Measurements from ENCODE around the gene PKP3. TPM values are rescaled to one million over a fixed set of nuclear protein-coding genes. Genes with fewer than 3 reads are reported as not detected.

PKP3 gene
- total and polyA plus RNA-seq, 9 of the 15 experiments (the other 6 are each of a cell fraction or from before 2014, with no cell fraction given) = 0.11 to 110 (median 30.7) TPM

GRCh38 chr11:352456-353031, 41.5 kb upstream of the PKP3 start (continued):
- TF ChIP-seq DIDO1 (tag; IDR thresholded peaks at IDR 0.05; ENCODE audit: low read depth) = peak; percentile 71
- no peak for TF ChIP-seq MIER1 (IDR thresholded peaks at IDR 0.05; ENCODE audit: low read depth)
- TF ChIP-seq ZC3H8 (IDR thresholded peaks at IDR 0.05) = no peak
- peak; percentile 96 for TF ChIP-seq THRB (CRISPR knock-in tag; conservative IDR thresholded peaks at IDR 0.05)
- TF ChIP-seq ZNF347 (CRISPR knock-in tag; IDR thresholded peaks at IDR 0.05; ENCODE audit: low read depth) = peak; percentile 90
- no peak for TF ChIP-seq GTF3C2 (IDR thresholded peaks at IDR 0.05; ENCODE audit: borderline replicate concordance, extremely low read depth, insufficient read length)
- TF ChIP-seq E2F1 (CRISPR knock-in tag; IDR thresholded peaks at IDR 0.05) = no peak
- TF ChIP-seq CEBPG (CRISPR knock-in tag; IDR thresholded peaks at IDR 0.05) = no peak
- no peak for TF ChIP-seq CEBPG (tag; conservative IDR thresholded peaks at IDR 0.05 in 1 of 2, IDR thresholded peaks at IDR 0.05 in 1 of 2)
- no peak for TF ChIP-seq ETV5 (CRISPR knock-in tag; IDR thresholded peaks at IDR 0.05; ENCODE audit: low read depth)
- peak; percentile 97 for TF ChIP-seq PTTG1 (tag; IDR thresholded peaks at IDR 0.05; ENCODE audit: low read depth)
- no peak for TF ChIP-seq ZNF282 (CRISPR knock-in tag; IDR thresholded peaks at IDR 0.05)
- TF ChIP-seq ZNF512 (tag; IDR thresholded peaks at IDR 0.05) = no peak
- peak; percentile 90 for TF ChIP-seq ZNF589 (CRISPR knock-in tag; IDR thresholded peaks at IDR 0.05; ENCODE audit: low read depth)
- TF ChIP-seq RBM25 (IDR thresholded peaks at IDR 0.05; ENCODE audit: low read depth, low read length, severe bottlenecking) = no peak
- no peak for TF ChIP-seq RBM22 (IDR thresholded peaks at IDR 0.05; ENCODE audit: low read depth, low read length, poor library complexity, severe bottlenecking)
- TF ChIP-seq MEIS2 (IDR thresholded peaks at IDR 0.05; ENCODE audit: partially characterized antibody) = no peak
- TF ChIP-seq ZNF77 (CRISPR knock-in tag; IDR thresholded peaks at IDR 0.05) = no peak
- TF ChIP-seq CBX1 (IDR thresholded peaks at IDR 0.05; ENCODE audit: low read depth) = no peak
- no peak for TF ChIP-seq ZNF696 (CRISPR knock-in tag; conservative IDR thresholded peaks at IDR 0.05)
- TF ChIP-seq SPI1 (IDR thresholded peaks at IDR 0.05; ENCODE audit: borderline replicate concordance, low read depth, low read length) = no peak

Data from K562 (cell line).